SK-N-SH treated with all-trans-retinoic acid at 6 μM for 48 hours (cell line): ENCODE measurements around the gene CSTB.

Experiments
- ATAC-seq: fragments of 200-7000 bp; cut with Tn5 transposase; 3 replicates; pipeline ENCODE4 v1.9.1; 2020; ENCODE audit warnings: mild to moderate bottlenecking, moderate library complexity
- ARNTL ChIP-seq: fragments of 450-650 bp; formaldehyde crosslinking; IDR thresholded peaks from 2 replicates; pipeline ENCODE4 v1.5.0; 2020; ENCODE audit warnings: low read depth, mild to moderate bottlenecking, moderate library complexity, borderline replicate concordance
- BACH2 ChIP-seq: fragments of 250-450 bp; sonication (Bioruptor Pico); IDR thresholded peaks from 2 replicates; pipeline ENCODE4 v1.9.0; 2021; ENCODE audit warnings: mild to moderate bottlenecking, borderline replicate concordance
- CREB5 ChIP-seq: fragments of 250-450 bp; sonication (Bioruptor Pico); IDR thresholded peaks from 2 replicates; pipeline ENCODE4 v1.5.1; 2020; ENCODE audit warnings: low read depth, mild to moderate bottlenecking, moderate library complexity
- ESRRG ChIP-seq: fragments of 250-450 bp; sonication (Bioruptor Pico); IDR thresholded peaks from 2 replicates; pipeline ENCODE4 v1.6.1; 2021; ENCODE audit warnings: mild to moderate bottlenecking
- ISL1 ChIP-seq: fragments of 250-450 bp; sonication (Bioruptor Pico); IDR thresholded peaks from 2 replicates; pipeline ENCODE4 v2.1.2; 2022; ENCODE audit warnings: mild to moderate bottlenecking, moderate library complexity
- OSR1 ChIP-seq: fragments of 250-450 bp; sonication (Bioruptor Pico); IDR thresholded peaks from 2 replicates; pipeline ENCODE4 v1.8.0; 2022; ENCODE audit warnings: moderate library complexity, mild to moderate bottlenecking, inconsistent platforms
- POU6F1 ChIP-seq: fragments of 250-450 bp; sonication (Bioruptor Pico); IDR thresholded peaks from 2 replicates; pipeline ENCODE4 v1.8.0; 2021; ENCODE audit warnings: low read depth, mild to moderate bottlenecking, moderate library complexity, borderline replicate concordance
- PPARA ChIP-seq: fragments of 250-450 bp; sonication (Bioruptor Pico); IDR thresholded peaks from 2 replicates; pipeline ENCODE4 v1.5.0; 2020; ENCODE audit warnings: mild to moderate bottlenecking, borderline replicate concordance
- RARB ChIP-seq: fragments of 250-450 bp; sonication (Bioruptor Pico); IDR thresholded peaks from 2 replicates; pipeline ENCODE4 v1.8.0; 2021; ENCODE audit warnings: mild to moderate bottlenecking, moderate library complexity
- SNAI2 ChIP-seq: fragments of 250-450 bp; sonication (Bioruptor Pico); IDR thresholded peaks from 2 replicates; pipeline ENCODE4 v1.5.0; 2020; ENCODE audit warnings: mild to moderate bottlenecking, moderate library complexity
- TCF4 ChIP-seq: fragments of 250-450 bp; sonication (Bioruptor Pico); IDR thresholded peaks from 2 replicates; pipeline ENCODE4 v1.8.0; 2021; ENCODE audit warnings: mild to moderate bottlenecking, moderate library complexity, borderline replicate concordance
- TOX ChIP-seq: fragments of 250-450 bp; sonication (Bioruptor Pico); IDR thresholded peaks from 2 replicates; pipeline ENCODE4 v1.8.0; 2021; ENCODE audit warnings: mild to moderate bottlenecking, moderate library complexity, borderline replicate concordance
- ZC3H10 ChIP-seq: fragments of 250-450 bp; sonication (Bioruptor Pico); IDR thresholded peaks from 2 replicates; pipeline ENCODE4 v1.5.1; 2021; ENCODE audit warnings: mild to moderate bottlenecking, moderate library complexity
- ZFP3 ChIP-seq: fragments of 250-450 bp; sonication (Bioruptor Pico); IDR thresholded peaks from 2 replicates; pipeline ENCODE4 v1.5.0; 2020; ENCODE audit warnings: mild to moderate bottlenecking, moderate library complexity
- ZFP30 ChIP-seq: fragments of 450-650 bp; formaldehyde crosslinking; IDR thresholded peaks from 2 replicates; pipeline ENCODE4 v1.5.0; 2022; ENCODE audit warnings: mild to moderate bottlenecking, moderate library complexity
- ZNF565 ChIP-seq: fragments of 450-650 bp; formaldehyde crosslinking; conservative IDR thresholded peaks from 2 replicates; pipeline ENCODE4 v1.5.0; 2020; ENCODE audit warnings: low read depth, mild to moderate bottlenecking, moderate library complexity
- ZNF70 ChIP-seq: fragments of 450-650 bp; formaldehyde crosslinking; IDR thresholded peaks from 2 replicates; pipeline ENCODE4 v1.5.0; 2020; ENCODE audit warnings: mild to moderate bottlenecking, moderate library complexity
- ZNF8 ChIP-seq: fragments of 450-650 bp; formaldehyde crosslinking; IDR thresholded peaks from 2 replicates; pipeline ENCODE4 v1.5.0; 2020; ENCODE audit warnings: mild to moderate bottlenecking, moderate library complexity
- TF ChIP-seq, protein P1 (sequence below): fragments of 250-450 bp; sonication (Bioruptor Pico); IDR thresholded peaks from 2 replicates; pipeline ENCODE4 v1.5.0; 2020; ENCODE audit warnings: mild to moderate bottlenecking, moderate library complexity
- TF ChIP-seq, protein P2 (sequence below): fragments of 250-450 bp; sonication (Bioruptor Pico); IDR thresholded peaks from 2 replicates; pipeline ENCODE4 v1.5.1; 2021; ENCODE audit warnings: mild to moderate bottlenecking, moderate library complexity
- TF ChIP-seq, protein P3 (sequence below): fragments of 250-450 bp; sonication (Bioruptor Pico); IDR thresholded peaks from 2 replicates; pipeline ENCODE4 v1.8.0; 2020; ENCODE audit warnings: mild to moderate bottlenecking, moderate library complexity, borderline replicate concordance

The CSTB gene

DNA sequence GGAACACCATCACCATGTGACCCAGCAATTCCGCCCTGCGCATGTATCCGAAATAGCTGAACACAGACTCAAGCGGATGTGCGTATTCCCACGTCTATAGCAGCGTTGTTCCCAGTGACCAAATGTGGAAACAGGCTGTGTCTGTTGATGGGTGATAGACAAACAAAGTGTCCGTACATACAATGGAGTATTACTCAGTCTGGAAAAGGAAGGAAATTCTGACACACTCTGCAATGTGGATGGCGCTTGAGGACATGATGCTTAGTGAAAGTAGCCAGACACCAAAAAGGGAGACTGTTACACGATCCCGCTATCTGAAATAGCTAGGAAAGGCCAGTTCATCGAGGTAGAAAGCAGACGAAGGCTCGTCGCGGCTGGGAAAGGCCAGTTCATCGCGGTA, 31.4 kb downstream of the CSTB start:
- ATAC-seq: no peak
- TF ChIP-seq PPARA (CRISPR knock-in tag): no peak
- no peak for TF ChIP-seq RARB (CRISPR knock-in tag)
- TF ChIP-seq POU6F1 (CRISPR knock-in tag): no peak
- no peak for TF ChIP-seq TCF4
- no peak for TF ChIP-seq TOX
- TF ChIP-seq ARNTL (CRISPR knock-in tag): no peak
- TF ChIP-seq SNAI2 (CRISPR knock-in tag): no peak
- no peak for TF ChIP-seq ZNF70 (CRISPR knock-in tag)
- TF ChIP-seq, protein P1, sequence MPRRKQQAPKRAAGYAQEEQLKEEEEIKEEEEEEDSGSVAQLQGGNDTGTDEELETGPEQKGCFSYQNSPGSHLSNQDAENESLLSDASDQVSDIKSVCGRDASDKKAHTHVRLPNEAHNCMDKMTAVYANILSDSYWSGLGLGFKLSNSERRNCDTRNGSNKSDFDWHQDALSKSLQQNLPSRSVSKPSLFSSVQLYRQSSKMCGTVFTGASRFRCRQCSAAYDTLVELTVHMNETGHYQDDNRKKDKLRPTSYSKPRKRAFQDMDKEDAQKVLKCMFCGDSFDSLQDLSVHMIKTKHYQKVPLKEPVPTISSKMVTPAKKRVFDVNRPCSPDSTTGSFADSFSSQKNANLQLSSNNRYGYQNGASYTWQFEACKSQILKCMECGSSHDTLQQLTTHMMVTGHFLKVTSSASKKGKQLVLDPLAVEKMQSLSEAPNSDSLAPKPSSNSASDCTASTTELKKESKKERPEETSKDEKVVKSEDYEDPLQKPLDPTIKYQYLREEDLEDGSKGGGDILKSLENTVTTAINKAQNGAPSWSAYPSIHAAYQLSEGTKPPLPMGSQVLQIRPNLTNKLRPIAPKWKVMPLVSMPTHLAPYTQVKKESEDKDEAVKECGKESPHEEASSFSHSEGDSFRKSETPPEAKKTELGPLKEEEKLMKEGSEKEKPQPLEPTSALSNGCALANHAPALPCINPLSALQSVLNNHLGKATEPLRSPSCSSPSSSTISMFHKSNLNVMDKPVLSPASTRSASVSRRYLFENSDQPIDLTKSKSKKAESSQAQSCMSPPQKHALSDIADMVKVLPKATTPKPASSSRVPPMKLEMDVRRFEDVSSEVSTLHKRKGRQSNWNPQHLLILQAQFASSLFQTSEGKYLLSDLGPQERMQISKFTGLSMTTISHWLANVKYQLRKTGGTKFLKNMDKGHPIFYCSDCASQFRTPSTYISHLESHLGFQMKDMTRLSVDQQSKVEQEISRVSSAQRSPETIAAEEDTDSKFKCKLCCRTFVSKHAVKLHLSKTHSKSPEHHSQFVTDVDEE (CRISPR knock-in tag): no peak
- no peak for TF ChIP-seq ZNF8
- no peak for TF ChIP-seq ZC3H10 (CRISPR knock-in tag)
- no peak for TF ChIP-seq ISL1 (CRISPR knock-in tag)
- TF ChIP-seq ZFP3 (CRISPR knock-in tag): no peak
- no peak for TF ChIP-seq ZNF565 (CRISPR knock-in tag)

DNA sequence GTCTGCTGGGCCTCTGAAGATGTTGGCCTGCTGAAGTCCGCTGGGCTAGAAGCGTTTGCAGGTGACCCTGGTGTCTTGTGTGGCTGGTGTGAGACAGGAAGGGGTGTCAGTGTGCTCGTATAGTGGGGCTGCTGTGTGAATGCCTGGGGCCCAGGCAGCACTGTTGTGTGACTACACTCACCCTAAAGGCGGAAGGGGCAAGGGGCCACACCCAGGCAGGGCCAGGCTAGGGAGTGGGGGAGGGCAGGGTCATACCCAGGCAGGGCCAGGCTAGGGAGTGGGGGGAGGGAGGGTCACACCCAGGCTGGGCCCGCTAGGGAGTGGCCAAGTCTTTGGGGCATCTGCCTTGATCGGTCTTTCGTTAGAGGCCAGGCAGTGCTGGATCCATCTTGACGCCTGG, 32.2 kb downstream of the CSTB start:
- TF ChIP-seq SNAI2 (CRISPR knock-in tag) (no peak), ESRRG (CRISPR knock-in tag) (no peak)
- TF ChIP-seq, protein P2, sequence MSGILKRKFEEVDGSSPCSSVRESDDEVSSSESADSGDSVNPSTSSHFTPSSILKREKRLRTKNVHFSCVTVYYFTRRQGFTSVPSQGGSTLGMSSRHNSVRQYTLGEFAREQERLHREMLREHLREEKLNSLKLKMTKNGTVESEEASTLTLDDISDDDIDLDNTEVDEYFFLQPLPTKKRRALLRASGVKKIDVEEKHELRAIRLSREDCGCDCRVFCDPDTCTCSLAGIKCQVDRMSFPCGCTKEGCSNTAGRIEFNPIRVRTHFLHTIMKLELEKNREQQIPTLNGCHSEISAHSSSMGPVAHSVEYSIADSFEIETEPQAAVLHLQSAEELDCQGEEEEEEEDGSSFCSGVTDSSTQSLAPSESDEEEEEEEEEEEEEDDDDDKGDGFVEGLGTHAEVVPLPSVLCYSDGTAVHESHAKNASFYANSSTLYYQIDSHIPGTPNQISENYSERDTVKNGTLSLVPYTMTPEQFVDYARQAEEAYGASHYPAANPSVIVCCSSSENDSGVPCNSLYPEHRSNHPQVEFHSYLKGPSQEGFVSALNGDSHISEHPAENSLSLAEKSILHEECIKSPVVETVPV (CRISPR knock-in tag): no peak
- ATAC-seq: no peak

- TF ChIP-seq ARNTL (CRISPR knock-in tag) (no peak), ZNF565 (CRISPR knock-in tag) (no peak), TCF4 (no peak), BACH2 (no peak)
- no peak for ATAC-seq
Measured at GRCh38 chr21:43741423-43742096, 34.5 kb downstream of the CSTB start.

GRCh38 chr21:43740497-43741156, 35.5 kb downstream of the CSTB start:
- TF ChIP-seq ESRRG (CRISPR knock-in tag) (no peak), CREB5 (CRISPR knock-in tag) (no peak), BACH2 (no peak), ZFP30 (CRISPR knock-in tag) (no peak), TCF4 (no peak), ISL1 (CRISPR knock-in tag) (no peak), RARB (CRISPR knock-in tag) (no peak), OSR1 (no peak), POU6F1 (CRISPR knock-in tag) (no peak), SNAI2 (CRISPR knock-in tag) (no peak), ARNTL (CRISPR knock-in tag) (no peak), ZNF565 (CRISPR knock-in tag) (no peak), ZNF8 (no peak)
- TF ChIP-seq, protein P2 (CRISPR knock-in tag): no peak
- TF ChIP-seq, protein P3, sequence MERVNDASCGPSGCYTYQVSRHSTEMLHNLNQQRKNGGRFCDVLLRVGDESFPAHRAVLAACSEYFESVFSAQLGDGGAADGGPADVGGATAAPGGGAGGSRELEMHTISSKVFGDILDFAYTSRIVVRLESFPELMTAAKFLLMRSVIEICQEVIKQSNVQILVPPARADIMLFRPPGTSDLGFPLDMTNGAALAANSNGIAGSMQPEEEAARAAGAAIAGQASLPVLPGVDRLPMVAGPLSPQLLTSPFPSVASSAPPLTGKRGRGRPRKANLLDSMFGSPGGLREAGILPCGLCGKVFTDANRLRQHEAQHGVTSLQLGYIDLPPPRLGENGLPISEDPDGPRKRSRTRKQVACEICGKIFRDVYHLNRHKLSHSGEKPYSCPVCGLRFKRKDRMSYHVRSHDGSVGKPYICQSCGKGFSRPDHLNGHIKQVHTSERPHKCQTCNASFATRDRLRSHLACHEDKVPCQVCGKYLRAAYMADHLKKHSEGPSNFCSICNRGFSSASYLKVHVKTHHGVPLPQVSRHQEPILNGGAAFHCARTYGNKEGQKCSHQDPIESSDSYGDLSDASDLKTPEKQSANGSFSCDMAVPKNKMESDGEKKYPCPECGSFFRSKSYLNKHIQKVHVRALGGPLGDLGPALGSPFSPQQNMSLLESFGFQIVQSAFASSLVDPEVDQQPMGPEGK (CRISPR knock-in tag): no peak
- TF ChIP-seq, all 23 proteins: peak for 0
- ATAC-seq: peak; percentile 80
